ENCODE measurements around the gene FAM184A.

GRCh38 chr6:118981884-118982574 is 96.4 kb downstream of the FAM184A start:
- no peak for TF ChIP-seq CTCF (conservative IDR thresholded peaks at IDR 0.05; ENCODE audit: low read length)
- no peak for TF ChIP-seq EZH2phosphoT487 (IDR thresholded peaks at IDR 0.05; ENCODE audit: borderline replicate concordance, low read depth, low read length)

Measured in OCI-LY7 (cell line).